Measurements from ENCODE around the gene GSC.

GSC gene

GRCh38 chr14:94752591-94753436 is 17.1 kb downstream of the GSC start:
- Histone ChIP-seq H3K4me3 (ENCODE audit: low read length) (no peak overlapping the region), H3K9me3 (ENCODE audit: insufficient read depth, low read length) (no peaks in the 10 kb centered on the region), H3K9ac (ENCODE audit: low read length) (no peak overlapping the region), H3K79me2 (ENCODE audit: low read length) (no peaks in the 10 kb centered on the region), H3K4me2 (ENCODE audit: low read length) (no peak overlapping the region), H2AFZ (ENCODE audit: low read depth, low read length) (no peak overlapping the region), H4K20me1 (ENCODE audit: insufficient read depth, low read length) (no peaks in the 10 kb centered on the region), H3K27ac (ENCODE audit: low read length) (no peak overlapping the region), H3K36me3 (replicated peaks; ENCODE audit: low read depth, low read length) (no peaks in the 10 kb centered on the region), H3K27me3 (ENCODE audit: low read depth, low read length) (0 out of 2 replicates have a peak, but pooled peaks cover 5% of the 10 kb centered on the region), H3K4me1 (ENCODE audit: low read length) (no peaks in the 10 kb centered on the region)
- no peak for TF ChIP-seq CTCF (IDR thresholded peaks at IDR 0.05; ENCODE audit: low read depth, low read length)
- TF ChIP-seq EZH2phosphoT487 (IDR thresholded peaks at IDR 0.05; ENCODE audit: low read depth) = no peak

- no peaks in the 10 kb centered on the region for H3K4me1 ChIP-seq (ENCODE audit: low read length)
- no peaks in the 10 kb centered on the region for H3K79me2 ChIP-seq (ENCODE audit: low read length)
- H3K27ac ChIP-seq (ENCODE audit: low read length) = no peak overlapping the region
- no peaks in the 10 kb centered on the region for H3K9me3 ChIP-seq (ENCODE audit: insufficient read depth, low read length)
- H3K36me3 ChIP-seq (replicated peaks; ENCODE audit: low read depth, low read length) = no peaks in the 10 kb centered on the region
- H3K4me2 ChIP-seq (ENCODE audit: low read length) = no peak overlapping the region
- no peak overlapping the region for H2AFZ ChIP-seq (ENCODE audit: low read depth, low read length)
- H4K20me1 ChIP-seq (ENCODE audit: insufficient read depth, low read length) = no peaks in the 10 kb centered on the region
- H3K4me3 ChIP-seq (ENCODE audit: low read length) = no peak overlapping the region
- no peak overlapping the region for H3K9ac ChIP-seq (ENCODE audit: low read length)
- TF ChIP-seq EZH2phosphoT487 (IDR thresholded peaks at IDR 0.05; ENCODE audit: low read depth) (no peak), CTCF (IDR thresholded peaks at IDR 0.05; ENCODE audit: low read depth, low read length) (no peak)
- no peaks in the 10 kb centered on the region for H3K27me3 ChIP-seq (ENCODE audit: low read depth, low read length)
Measured at GRCh38 chr14:94751956-94752355, 18.0 kb downstream of the GSC start.

GRCh38 chr14:94751321-94751720 is 18.6 kb downstream of the GSC start:
- TF ChIP-seq CTCF (IDR thresholded peaks at IDR 0.05; ENCODE audit: low read depth, low read length) = no peak
- no peak for TF ChIP-seq EZH2phosphoT487 (IDR thresholded peaks at IDR 0.05; ENCODE audit: low read depth)
- no peaks in the 10 kb centered on the region for H3K79me2 ChIP-seq (ENCODE audit: low read length)
- H3K4me2 ChIP-seq (ENCODE audit: low read length) = no peak overlapping the region
- H3K4me3 ChIP-seq (ENCODE audit: low read length) = no peak overlapping the region
- H3K9me3 ChIP-seq (ENCODE audit: insufficient read depth, low read length) = no peaks in the 10 kb centered on the region
- no peaks in the 10 kb centered on the region for H3K4me1 ChIP-seq (ENCODE audit: low read length)
- H3K27me3 ChIP-seq (ENCODE audit: low read depth, low read length) = no peaks in the 10 kb centered on the region
- H3K9ac ChIP-seq (ENCODE audit: low read length) = no peak overlapping the region
- H3K27ac ChIP-seq (ENCODE audit: low read length) = no peak overlapping the region
- H4K20me1 ChIP-seq (ENCODE audit: insufficient read depth, low read length) = no peaks in the 10 kb centered on the region
- no peaks in the 10 kb centered on the region for H3K36me3 ChIP-seq (replicated peaks; ENCODE audit: low read depth, low read length)
- H2AFZ ChIP-seq (ENCODE audit: low read depth, low read length) = no peak overlapping the region

GRCh38 chr14:94750371-94750770 is 19.5 kb downstream of the GSC start:
- no peaks in the 10 kb centered on the region for H3K9me3 ChIP-seq (ENCODE audit: insufficient read depth, low read length)
- H3K27me3 ChIP-seq (ENCODE audit: low read depth, low read length) = no peaks in the 10 kb centered on the region
- no peak overlapping the region for H3K27ac ChIP-seq (ENCODE audit: low read length)
- no peak overlapping the region for H3K4me2 ChIP-seq (ENCODE audit: low read length)
- H3K36me3 ChIP-seq (replicated peaks; ENCODE audit: low read depth, low read length) = no peaks in the 10 kb centered on the region
- no peak overlapping the region for H3K9ac ChIP-seq (ENCODE audit: low read length)
- H2AFZ ChIP-seq (ENCODE audit: low read depth, low read length) = no peak overlapping the region
- no peaks in the 10 kb centered on the region for H4K20me1 ChIP-seq (ENCODE audit: insufficient read depth, low read length)
- H3K4me1 ChIP-seq (ENCODE audit: low read length) = no peaks in the 10 kb centered on the region
- H3K79me2 ChIP-seq (ENCODE audit: low read length) = no peaks in the 10 kb centered on the region
- no peak overlapping the region for H3K4me3 ChIP-seq (ENCODE audit: low read length)
- TF ChIP-seq CTCF (IDR thresholded peaks at IDR 0.05; ENCODE audit: low read depth, low read length) (no peak), EZH2phosphoT487 (IDR thresholded peaks at IDR 0.05; ENCODE audit: low read depth) (no peak)
